ENCODE measurements around the gene INO80D.

GRCh38 chr2:206051912-206052311, 34.1 kb downstream of the INO80D start:
- TF ChIP-seq CTCF (IDR thresholded peaks at IDR 0.05) (no peak), POLR2A (IDR thresholded peaks at IDR 0.05) (no peak)
